HG03135 (cell line): ENCODE data around the gene SNX9.
"Not testable (repeated sequence)": the region's sequence is repeated elsewhere in the genome, so short reads cannot be mapped to it uniquely, and the experiment has no call there.

ENCODE experiments used
- ATAC-seq: cut with Tn5 transposase; IDR thresholded peaks from one replicate; pipeline ENCODE4 v1.9.1; 2021; ENCODE audit warnings: mild to moderate bottlenecking, moderate library complexity; ENCODE audit not compliant: unreplicated experiment

The SNX9 gene

GRCh38 chr6:157944983-157945931 lies 122.2 kb downstream of the SNX9 start:
- no peak for ATAC-seq

DNA sequence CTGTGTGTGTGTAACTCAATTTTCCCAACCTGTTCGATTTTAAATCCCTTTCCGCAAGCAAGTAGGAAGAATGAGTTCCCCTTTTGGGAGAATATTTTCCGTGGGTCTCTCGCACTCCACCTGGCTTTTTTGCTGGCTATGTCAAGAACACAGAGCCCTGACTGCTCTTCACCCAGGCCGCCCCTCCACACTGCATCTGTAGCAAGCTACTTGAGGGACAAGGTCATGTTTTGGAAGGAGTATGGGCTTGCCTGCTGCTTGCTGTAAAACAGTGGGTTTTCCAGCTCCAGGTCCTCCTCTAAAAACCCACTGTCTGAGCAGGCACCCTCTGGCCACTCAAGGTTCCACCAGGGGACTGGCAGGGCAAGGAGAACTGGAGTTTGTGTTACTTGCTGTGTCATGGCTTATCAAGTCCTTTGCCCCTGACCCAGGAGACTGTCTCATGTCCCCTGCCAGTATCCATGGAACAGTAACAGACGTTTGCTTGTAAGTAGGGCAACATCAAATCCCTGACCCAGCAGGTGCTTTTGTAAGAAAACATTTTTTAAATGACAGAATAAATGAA lies 123.1 kb downstream of the SNX9 start:
- no peak for ATAC-seq

DNA sequence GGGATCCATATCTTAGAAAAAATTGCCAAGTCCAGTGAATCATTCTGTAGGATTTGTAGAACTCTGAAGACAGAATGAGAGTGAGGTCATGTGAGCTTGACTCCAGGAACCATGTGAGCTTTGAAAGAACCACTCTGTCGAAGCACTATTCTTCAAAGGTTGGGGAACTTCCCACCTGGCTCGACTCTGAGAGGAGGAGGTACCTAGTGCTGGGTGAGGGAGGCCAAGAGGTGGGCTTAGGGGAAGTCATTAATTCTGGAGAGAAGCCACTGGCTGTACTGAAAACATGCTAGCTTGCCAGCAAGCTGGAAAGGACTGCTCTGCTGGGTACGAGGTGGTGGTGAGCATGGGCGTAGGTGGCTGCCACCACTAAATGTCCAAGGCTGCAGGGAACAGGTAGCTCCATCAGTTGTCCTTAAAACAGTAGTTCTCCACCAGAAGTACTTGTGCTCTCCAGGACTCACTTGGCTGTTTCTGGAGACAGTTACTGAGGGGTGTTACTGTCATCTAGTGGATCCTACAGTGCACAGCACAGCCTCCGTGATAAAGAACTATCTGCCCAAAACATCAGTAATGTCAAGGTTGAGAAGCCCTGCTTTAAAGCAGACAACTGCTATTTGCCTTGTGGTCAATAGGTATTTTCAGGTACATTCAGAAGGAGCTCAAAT lies 124.0 kb downstream of the SNX9 start:
- no peak for ATAC-seq

DNA sequence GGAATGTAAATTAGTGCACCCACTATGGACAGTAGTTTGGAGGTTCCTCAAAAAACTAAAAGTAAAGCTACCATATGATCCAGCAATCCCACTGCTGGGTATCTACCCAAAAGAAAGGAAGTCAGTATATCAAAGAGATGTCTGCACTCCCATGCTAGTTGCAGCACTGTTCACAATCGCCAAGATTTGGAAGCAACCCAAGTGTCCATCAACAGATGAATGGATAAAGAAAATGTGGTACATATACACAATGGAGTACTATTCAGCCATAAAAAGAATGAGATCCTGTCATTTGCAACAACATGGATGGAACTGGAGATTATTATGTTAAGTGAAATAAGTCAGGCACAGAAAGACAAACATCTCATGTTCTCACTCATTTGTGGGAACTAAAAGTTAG lies 127.9 kb downstream of the SNX9 start:
- not testable (repeated sequence) for ATAC-seq

- no peak for ATAC-seq
These were observed 128.8 kb downstream of the SNX9 start for GRCh38 chr6:157951828-157952227.

- ATAC-seq: no peak
These were observed 129.9 kb downstream of the SNX9 start for GRCh38 chr6:157952861-157953351.

DNA sequence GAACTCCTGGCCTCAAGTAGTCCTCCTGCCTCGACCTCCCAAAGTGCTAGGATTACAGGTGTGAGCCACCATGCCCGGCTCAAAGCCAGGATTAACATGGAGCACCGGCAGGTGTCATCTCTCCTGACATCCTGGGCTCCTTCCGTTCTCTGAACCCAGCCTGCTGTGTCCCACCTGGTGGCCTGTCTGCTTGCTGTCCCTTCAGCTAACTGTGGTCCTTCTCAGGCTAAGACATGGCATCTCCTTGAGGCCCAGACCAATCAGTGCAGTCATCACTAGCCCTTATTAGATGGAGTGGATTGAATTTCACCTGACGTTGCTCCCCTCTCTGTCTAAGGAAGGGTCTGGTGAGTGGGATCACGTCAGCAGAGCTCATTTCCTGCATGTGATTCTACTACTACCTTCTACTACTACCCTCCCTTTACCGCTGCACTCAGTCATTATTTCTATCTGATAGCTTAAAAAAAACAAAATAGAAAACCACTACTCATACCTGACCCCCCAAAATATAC lies 130.6 kb downstream of the SNX9 start:
- ATAC-seq: no peak

- no peak for ATAC-seq
These were observed 131.4 kb downstream of the SNX9 start for GRCh38 chr6:157954150-157955117.

- no peak for ATAC-seq
These were observed 132.6 kb downstream of the SNX9 start for GRCh38 chr6:157955675-157956074.

DNA sequence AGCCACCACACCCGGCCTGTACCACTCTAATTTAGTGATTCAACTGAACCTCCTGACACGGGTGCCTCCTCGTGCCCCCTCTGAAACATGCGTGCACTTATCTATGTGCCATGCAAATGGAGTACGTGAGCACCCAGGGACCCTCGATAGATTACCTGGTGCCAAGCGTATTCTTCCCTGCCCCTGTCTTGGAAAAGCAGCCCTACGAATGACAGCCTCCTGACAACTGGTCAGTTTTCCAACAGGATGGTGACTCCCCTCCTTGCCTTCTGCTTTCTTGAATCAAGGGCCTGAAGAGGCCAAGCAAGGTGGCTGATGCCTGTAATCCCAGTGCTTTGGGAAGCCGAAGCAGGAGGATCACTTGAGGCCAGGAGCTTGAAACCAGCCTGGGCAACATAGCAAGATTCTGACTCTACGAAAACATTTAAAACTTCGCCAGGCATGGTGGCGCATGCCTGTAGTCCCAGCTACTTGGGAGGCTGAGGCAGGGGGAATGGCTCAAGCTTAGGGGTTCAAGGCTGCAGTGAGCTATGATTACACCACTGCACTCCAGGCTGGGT lies 133.2 kb downstream of the SNX9 start:
- no peak for ATAC-seq

GRCh38 chr6:157959451-157960227 lies 136.6 kb downstream of the SNX9 start:
- no peak for ATAC-seq

DNA sequence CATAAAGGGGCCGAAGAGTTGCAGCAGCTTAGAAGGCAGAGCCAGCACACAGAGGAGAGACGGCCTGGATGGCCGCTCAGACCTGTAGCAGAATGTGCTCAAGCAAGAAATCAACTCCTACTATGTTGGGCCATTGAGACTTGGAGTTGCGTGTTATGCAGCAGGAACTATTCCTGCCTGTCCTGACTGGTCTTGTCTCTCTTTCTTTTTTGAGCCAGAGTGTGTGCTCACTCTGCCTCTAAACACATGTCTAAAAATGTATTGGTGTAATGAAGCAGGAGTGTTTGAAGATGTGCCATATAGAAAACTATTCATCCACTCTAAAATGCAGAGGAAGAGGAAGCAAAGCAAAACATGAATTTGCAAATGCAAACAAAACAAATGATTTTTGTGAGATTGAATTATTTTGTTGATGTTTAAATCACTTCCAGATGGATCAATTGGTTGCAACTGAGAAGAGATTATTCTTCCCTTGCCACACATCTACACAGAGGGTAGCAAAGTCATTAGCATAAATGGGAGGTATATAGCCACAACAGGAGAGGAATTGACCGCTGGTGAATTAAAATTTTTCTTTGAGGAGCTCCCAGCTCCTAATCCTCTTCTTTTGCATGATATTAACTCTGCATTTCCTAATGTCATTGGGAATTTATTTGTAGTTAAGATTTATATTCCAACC lies 138.2 kb downstream of the SNX9 start:
- ATAC-seq: no peak

DNA sequence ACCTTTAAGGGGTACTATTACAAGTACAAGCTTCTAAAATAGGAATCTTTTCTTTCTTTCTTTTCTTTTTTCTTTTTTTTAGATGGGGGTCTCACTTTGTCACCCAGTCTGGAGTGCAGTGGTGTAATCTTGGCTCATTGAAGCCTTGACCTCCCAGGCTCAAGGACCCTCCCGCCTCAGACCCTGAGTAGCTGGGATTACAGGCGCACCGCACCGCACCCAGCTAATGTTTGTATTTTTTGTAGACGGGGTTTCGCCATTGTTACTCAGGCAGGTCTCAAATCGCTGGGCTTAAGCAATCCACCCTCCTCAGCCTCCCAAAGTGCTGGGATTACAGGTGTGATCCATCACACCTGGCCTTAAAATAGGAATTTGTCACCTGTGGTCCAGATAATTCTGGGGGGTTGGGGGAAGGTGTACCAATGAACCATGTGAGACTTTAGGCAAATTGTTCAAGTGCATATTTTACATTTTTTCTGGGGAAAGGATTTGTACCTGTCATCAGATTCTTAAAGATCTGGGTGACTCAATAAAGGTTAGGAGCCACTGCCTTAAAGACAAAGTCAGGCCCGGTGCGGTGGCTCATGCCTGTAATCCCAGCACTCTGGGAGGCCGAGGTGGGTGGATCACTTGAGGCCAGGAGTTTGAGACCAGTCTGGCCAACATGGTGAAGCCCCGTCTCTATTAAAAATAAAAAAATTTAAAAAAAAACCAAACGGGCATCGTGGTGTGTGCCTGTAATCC lies 139.0 kb downstream of the SNX9 start:
- no peak for ATAC-seq

DNA sequence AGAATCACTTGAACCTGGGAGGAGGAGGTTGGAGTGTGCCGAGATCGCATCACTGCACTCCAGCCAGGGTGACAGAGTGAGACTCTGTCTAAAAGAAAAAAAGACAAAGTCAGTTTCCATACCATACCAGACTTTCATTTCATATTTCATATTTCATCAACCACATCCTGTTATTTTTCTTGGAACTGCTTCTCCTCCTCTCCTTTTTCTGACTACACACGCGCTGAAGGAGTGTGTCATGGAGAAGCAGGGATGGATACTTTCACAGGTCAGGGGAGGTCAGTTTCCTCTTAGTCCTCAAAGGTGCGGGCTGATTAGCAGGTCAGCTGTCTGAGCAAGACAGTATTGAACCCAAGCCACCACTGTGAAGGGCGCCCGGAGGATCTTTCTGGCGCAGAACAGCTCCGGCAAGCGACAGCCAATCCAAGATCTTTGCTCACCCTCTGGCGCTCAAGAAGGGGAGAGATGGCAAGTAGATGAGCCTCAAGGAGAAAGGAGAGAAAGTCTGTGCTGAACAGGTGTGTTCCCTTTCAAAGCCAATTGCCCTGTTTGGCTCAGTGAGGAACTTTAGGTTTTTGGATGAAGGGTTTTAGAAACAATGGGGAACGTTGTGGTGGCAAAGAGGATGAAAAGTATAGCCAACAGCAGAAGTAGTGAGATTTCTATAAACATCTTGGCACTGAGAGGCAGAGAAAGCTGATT lies 139.7 kb downstream of the SNX9 start:
- no peak for ATAC-seq

DNA sequence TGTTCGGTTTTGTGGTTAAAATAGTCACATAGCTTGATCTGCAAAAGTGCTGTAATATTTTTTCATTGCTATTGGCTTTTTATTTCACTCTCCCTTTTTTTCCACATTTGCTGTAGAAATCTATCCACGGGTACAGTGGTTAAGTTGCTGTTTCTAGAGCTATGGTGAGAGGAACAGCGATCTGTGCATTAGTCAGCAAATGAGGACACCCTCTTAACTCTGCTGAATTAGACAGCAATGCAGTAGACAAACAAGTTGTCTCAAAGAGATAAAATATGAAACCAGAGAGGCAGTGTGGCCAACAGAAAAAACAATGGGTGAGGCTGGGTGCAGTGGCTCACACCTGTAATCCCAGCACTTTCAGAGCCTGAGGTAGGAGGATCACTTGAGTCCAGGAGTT lies 141.1 kb downstream of the SNX9 start:
- ATAC-seq: no peak

DNA sequence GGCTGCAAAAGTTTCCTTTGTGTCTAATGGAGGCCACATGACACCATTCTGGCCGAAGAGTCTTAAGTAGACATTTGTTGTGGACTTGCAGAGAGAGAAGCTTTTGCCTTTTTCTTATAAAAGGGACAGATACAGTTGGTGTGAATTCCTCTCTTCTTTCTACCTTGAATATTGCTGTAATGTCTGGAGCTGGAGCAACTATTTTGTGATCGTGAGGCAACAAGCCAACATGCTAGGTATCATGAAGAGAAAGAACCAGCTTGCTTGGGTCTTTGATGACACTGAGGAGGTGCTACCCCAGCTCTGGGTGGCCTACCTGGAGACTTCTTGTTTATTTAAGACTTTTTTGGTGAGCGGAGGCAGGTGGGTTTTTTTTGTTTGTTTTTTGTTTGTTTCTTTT lies 142.3 kb downstream of the SNX9 start:
- no peak for ATAC-seq

- ATAC-seq: no peak
These were observed 143.5 kb downstream of the SNX9 start for GRCh38 chr6:157966589-157966977.
